Skeletal muscle tissue (tissue), 4 donors: ENCODE results near the gene CDKL4. TPM values are rescaled to one million over a fixed set of nuclear protein-coding genes. Genes with fewer than 3 reads are reported as not detected.
"Not testable (repeated sequence)": the region's sequence is repeated elsewhere in the genome, so short reads cannot be mapped to it uniquely, and the experiment has no call there.

Experiments
- H3K27ac ChIP-seq: one replicate; pipeline ENCODE4 v1.7.0; 2013; ENCODE audit warnings: mild to moderate bottlenecking, low read depth, low read length, inconsistent platforms
- H3K27me3 ChIP-seq, 3 donors: one replicate each; pipeline ENCODE4 v1.7.0; 2013; ENCODE audit warnings: low read length in 3 of 3; ENCODE audit not compliant: control insufficient read depth in 3 of 3, insufficient read depth in 3 of 3
- H3K36me3 ChIP-seq, 3 donors: one replicate each; pipeline ENCODE4 v1.7.0; 2013; ENCODE audit warnings: low read length in 3 of 3; ENCODE audit not compliant: control insufficient read depth in 3 of 3, insufficient read depth in 3 of 3
- H3K4me1 ChIP-seq, 3 donors: one replicate each; pipeline ENCODE4 v1.7.0; 2013; ENCODE audit warnings: low read length in 3 of 3, mild to moderate bottlenecking in 3 of 3; ENCODE audit not compliant: control insufficient read depth in 3 of 3, insufficient read depth in 3 of 3
- H3K4me3 ChIP-seq, 3 donors: one replicate each; pipeline ENCODE4 v1.7.0; 2013; ENCODE audit warnings: low read length in 3 of 3
- H3K9ac ChIP-seq, 3 donors: one replicate each; pipeline ENCODE4 v1.7.0; 2013; ENCODE audit warnings: low read length in 3 of 3, mild to moderate bottlenecking in 3 of 3, moderate library complexity in 2 of 3, low read depth in 1 of 3
- H3K9me3 ChIP-seq, 3 donors: one replicate each; pipeline ENCODE4 v1.7.0; 2013; ENCODE audit warnings: low read length in 3 of 3; ENCODE audit not compliant: control insufficient read depth in 3 of 3
- total RNA-seq: library from RNA; depleted of rRNA; stranded (reverse); fragments of >200 nt; gene quantifications from one replicate; pipeline ENCODE4 v1.2.3, GENCODE V29; 2014
- donor health status: Osteomylitis.

Gene CDKL4
- total RNA-seq, 1 donor from 2014 or later = 4.2 TPM

- Histone ChIP-seq H3K4me1 (no peaks in the 10 kb centered on the region), H3K27ac (no peak overlapping the region), H3K9me3 (no peaks in the 10 kb centered on the region), H3K9ac (no peak overlapping the region), H3K4me3 (no peak overlapping the region), H3K36me3 (no peaks in the 10 kb centered on the region), H3K27me3 (no peaks in the 10 kb centered on the region)
Observed at GRCh38 chr2:39216346-39217191, 27.2 kb downstream of the CDKL4 start.

DNA sequence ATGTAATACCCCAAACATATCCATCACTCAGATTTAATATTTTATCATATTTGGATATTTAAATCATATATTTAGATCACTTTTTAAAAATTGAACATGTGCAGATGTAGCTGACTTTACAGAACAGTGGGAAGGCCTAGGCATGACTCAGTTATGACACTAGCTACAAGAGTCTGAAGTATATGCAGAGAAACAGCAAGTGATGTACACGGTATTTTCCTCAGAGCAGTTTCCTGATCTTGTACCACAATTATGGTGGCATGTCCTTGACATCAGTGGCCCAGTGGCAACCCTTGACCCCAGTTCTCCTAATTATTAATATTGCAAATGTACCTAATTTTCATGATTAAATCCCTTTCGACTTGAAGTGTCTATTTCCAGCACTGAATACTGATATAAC is 28.2 kb downstream of the CDKL4 start:
- H3K36me3 ChIP-seq = no peaks in the 10 kb centered on the region
- H3K9ac ChIP-seq = no peak overlapping the region

GRCh38 chr2:39213015-39213414 is 30.8 kb downstream of the CDKL4 start:
- Histone ChIP-seq H3K9me3 (no peaks in the 10 kb centered on the region), H3K4me1 (no peaks in the 10 kb centered on the region), H3K9ac (no peak overlapping the region), H3K27ac (no peak overlapping the region), H3K36me3 (no peaks in the 10 kb centered on the region), H3K27me3 (no peaks in the 10 kb centered on the region), H3K4me3 (no peak overlapping the region)

More for the DNA sequence above, 28.2 kb downstream of the CDKL4 start:
- Histone ChIP-seq H3K9me3 (no peaks in the 10 kb centered on the region), H3K4me3 (no peak overlapping the region), H3K27ac (no peak overlapping the region), H3K4me1 (no peaks in the 10 kb centered on the region), H3K27me3 (no peaks in the 10 kb centered on the region)

DNA sequence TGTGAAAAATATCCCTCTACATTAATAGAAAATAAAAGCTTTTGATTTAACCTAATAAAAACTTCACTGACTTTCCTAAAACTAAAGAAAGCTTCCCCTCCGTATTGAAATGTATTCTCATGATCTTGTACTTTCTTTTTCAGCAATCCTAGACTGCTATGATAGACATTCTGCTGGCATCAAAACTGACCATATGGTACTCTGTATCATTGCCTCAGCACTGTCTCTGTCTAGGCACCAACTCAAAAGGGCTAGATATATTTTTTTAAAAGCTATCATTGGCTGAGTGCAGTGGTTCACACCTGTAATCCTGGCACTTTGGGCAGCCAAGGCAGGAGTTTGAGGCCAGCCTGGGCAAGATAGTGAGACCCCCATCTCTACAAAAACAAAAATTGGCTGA is 32.9 kb downstream of the CDKL4 start:
- no peaks in the 10 kb centered on the region for H3K9me3 ChIP-seq
- no peak overlapping the region for H3K27ac ChIP-seq
- no peaks in the 10 kb centered on the region for H3K36me3 ChIP-seq
- H3K4me1 ChIP-seq = no peaks in the 10 kb centered on the region
- H3K27me3 ChIP-seq = no peaks in the 10 kb centered on the region
- H3K4me3 ChIP-seq = no peak overlapping the region
- H3K9ac ChIP-seq = no peak overlapping the region

DNA sequence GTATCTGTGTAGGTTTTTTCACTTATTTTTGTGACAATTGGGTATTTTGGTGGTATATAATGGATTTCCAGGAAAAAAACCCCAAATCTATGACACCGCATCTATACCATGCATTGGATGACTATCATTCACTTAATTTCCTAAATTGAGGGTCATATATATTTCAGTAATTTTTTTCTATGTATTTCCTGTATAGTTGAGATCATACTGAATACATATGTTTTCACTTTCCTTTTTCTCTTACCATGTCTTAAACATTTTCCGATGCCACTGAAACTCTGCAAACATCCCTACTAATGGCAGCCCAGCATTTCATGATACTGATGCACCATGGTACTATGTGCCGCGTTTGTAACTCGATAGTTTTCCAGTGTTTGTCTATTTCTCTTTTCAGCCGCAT is 40.4 kb downstream of the CDKL4 start:
- H3K9ac ChIP-seq = no peak overlapping the region
- H3K27me3 ChIP-seq = no peaks in the 10 kb centered on the region
- no peaks in the 10 kb centered on the region for H3K4me1 ChIP-seq
- no peaks in the 10 kb centered on the region for H3K36me3 ChIP-seq
- no peaks in the 10 kb centered on the region for H3K9me3 ChIP-seq
- H3K27ac ChIP-seq = no peak overlapping the region
- H3K4me3 ChIP-seq = no peak overlapping the region

DNA sequence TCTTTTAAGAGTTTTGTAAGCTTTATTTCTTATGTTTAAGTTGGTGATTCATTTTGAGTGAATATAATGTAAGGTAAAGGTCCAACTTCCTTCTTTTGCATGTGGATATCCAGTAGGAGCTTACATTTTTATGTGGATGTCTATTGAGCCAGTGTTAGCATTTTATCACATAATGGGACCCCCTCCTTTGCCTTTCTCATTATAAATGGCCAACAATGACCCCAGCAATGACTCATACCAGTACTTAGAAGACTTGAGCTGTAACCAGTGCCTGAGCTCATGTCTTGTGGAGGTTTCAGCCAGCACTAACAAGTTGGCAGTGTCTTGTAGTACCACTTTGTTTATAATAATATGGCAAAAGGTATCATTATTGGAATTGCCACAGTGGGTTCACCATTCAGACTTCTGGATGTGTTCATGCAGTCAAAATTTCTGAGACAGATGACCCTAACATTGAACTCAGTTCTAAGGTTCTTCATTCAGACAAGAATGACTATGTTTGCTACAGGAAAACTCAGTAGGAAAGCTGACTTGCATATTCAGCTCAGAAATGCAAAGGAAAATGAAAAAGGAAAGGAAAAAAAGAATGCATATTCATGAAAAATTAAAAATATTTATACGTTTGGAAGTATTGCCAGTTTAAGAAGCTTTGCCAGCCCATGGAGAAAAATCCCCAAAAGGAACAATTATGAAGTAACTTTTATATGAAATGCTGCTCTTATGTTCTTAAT is 41.0 kb downstream of the CDKL4 start:
- no peak overlapping the region for H3K9ac ChIP-seq
- no peak overlapping the region for H3K27ac ChIP-seq
- no peaks in the 10 kb centered on the region for H3K4me1 ChIP-seq
- no peak overlapping the region for H3K4me3 ChIP-seq
- no peaks in the 10 kb centered on the region for H3K36me3 ChIP-seq
- H3K9me3 ChIP-seq = peaks cover 0 to 2% (median 0%) of the 10 kb centered on the region in 3 donors
- no peaks in the 10 kb centered on the region for H3K27me3 ChIP-seq

- not testable (repeated sequence) for H3K9ac ChIP-seq, H3K36me3 ChIP-seq, H3K4me1 ChIP-seq, H3K9me3 ChIP-seq, H3K4me3 ChIP-seq, H3K27me3 ChIP-seq, H3K27ac ChIP-seq
Observed at GRCh38 chr2:39197003-39197402, 46.8 kb downstream of the CDKL4 start.

- Histone ChIP-seq H3K9ac (no peak overlapping the region), H3K36me3 (no peaks in the 10 kb centered on the region), H3K4me3 (no peak overlapping the region), H3K4me1 (no peaks in the 10 kb centered on the region), H3K27me3 (no peaks in the 10 kb centered on the region), H3K27ac (no peak overlapping the region), H3K9me3 (peaks cover 0 to 2% (median 0%) of the 10 kb centered on the region in 3 donors)
Observed at GRCh38 chr2:39194686-39195085, 49.1 kb downstream of the CDKL4 start.

DNA sequence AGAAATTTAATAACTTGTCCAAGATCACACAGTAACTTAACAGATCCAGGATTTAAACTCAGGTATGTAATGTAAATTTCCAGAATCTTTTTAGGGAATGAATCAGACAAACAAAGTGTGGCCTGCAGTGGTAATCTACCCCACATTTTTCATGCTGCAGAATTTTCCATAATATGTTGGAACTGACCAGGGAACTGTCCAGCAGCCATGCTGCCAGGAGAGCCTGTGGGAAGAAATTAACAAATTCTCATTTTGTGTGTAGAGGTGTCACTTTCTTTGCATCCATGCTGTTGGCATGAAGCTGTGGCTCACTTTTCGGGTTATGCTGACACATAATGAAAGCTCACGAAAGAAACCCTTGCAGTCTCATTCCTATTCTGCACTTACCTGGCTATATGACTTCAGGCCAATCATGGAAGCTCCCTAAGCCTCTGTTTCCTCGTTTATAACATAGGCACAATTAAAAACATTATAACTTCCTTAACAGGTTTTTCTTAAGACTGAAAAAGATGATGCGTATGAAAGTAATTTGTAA is 54.7 kb downstream of the CDKL4 start:
- Histone ChIP-seq H3K36me3 (no peaks in the 10 kb centered on the region), H3K4me1 (no peaks in the 10 kb centered on the region), H3K4me3 (no peak overlapping the region), H3K27ac (no peak overlapping the region), H3K9ac (no peak overlapping the region), H3K27me3 (no peaks in the 10 kb centered on the region), H3K9me3 (no peaks in the 10 kb centered on the region)

- H3K36me3 ChIP-seq = no peaks in the 10 kb centered on the region
- H3K27me3 ChIP-seq = no peaks in the 10 kb centered on the region
- H3K27ac ChIP-seq = no peak overlapping the region
- no peak overlapping the region for H3K9ac ChIP-seq
- no peaks in the 10 kb centered on the region for H3K9me3 ChIP-seq
- H3K4me3 ChIP-seq = no peak overlapping the region
- peaks cover 0 to 3% (median 0%) of the 10 kb centered on the region in 3 donors for H3K4me1 ChIP-seq
Observed at GRCh38 chr2:39183673-39184072, 60.1 kb downstream of the CDKL4 start.
